Measurements from ENCODE around the gene THSD4. TPM values are rescaled to one million over a fixed set of nuclear protein-coding genes. Genes with fewer than 3 reads are reported as not detected.
A peak's percentile ranks its signal among the peaks of the same experiment; 100 is the strongest.

The THSD4 gene
- polyA plus RNA-seq, 2 of the 4 experiments (the other 2 are of a cell fraction): 15.8 to 40.7 TPM

DNA sequence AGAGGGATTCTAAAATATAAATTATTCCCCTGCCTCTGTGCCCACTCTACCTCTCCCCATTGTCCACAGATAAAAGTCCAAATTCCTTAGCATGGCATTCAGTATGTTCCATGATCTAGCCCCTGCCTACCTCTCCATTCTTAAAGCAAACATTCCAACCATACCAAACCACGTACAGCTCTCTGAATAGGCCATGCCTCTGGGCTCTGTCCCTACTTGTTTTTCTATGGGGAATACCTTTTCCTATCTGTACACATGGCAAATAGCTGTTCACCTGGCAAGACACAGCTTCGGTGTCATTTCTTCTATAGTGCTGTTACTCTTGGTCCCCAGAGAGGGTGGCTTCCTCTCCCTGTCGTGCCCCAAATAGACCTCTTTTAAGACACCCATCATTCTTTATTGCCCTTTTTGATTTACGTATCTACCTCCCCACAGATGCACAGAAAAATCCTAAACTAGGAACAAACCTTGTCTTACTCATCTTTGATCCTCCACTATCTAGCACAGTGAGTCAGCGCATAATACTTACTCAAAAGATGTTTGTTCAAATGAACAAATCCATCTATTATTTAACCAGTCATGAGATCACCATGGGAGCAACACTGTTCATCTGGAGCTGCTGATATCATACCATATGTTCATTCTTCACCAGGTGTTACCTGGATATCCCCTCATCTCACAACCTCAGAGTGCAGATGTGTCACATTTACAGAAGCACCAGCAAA lies 329.8 kb downstream of the THSD4 start (continued):
- TF ChIP-seq HMGXB4 (CRISPR knock-in tag; IDR thresholded peaks at IDR 0.05; ENCODE audit: borderline replicate concordance): no peak
- peak; percentile 31; the same call in 1 of the 2 replicates for TF ChIP-seq NFE2L2 (conservative IDR thresholded peaks at IDR 0.05; ENCODE audit: low read length)

- peak; percentile 42 to 81 for DNase-seq (ENCODE audit: low read depth in 1 of 2, low spot score in 1 of 2)
- FAIRE-seq: peak; percentile 7
- Histone ChIP-seq H3K9me3 (no peaks in the 10 kb centered on the region), H3K4me3 (no peak overlapping the region; the same call in 2 of the 3 replicates), H3K4me2 (peak overlapping the region; percentile 67), H3K27ac (peak overlapping the region; percentile 85), H3K4me1 (peaks cover 75% of the 10 kb centered on the region)
- WGBS (ENCODE audit: missing lambda C conversion rate): 12% methylated on average over 8 of the region's 8 CpGs
- peak in 1 of 2 experiments; percentile 25; a peak in 3 of 6 replicates for ATAC-seq
- CTCF ChIA-PET: interaction anchor here (0.7 to 1.5 kb wide), 15 partner anchors 9 to 353 kb away, joined by 3 to 13 read pairs (median 3); no protein-coding TSS in a partner anchor
- POLR2A ChIA-PET: interaction anchor here (1.0 kb wide), 1 partner anchor 305 kb away, joined by 3 read pairs; no protein-coding TSS in a partner anchor
- TF ChIP-seq RCOR1 (IDR thresholded peaks at IDR 0.05; ENCODE audit: low read depth, low read length) (no peak), FOXS1 (CRISPR knock-in tag; IDR thresholded peaks at IDR 0.05) (no peak), KDM1A (IDR thresholded peaks at IDR 0.05; ENCODE audit: low read depth) (no peak), FOSL2 (IDR thresholded peaks at IDR 0.05) (peak; percentile 62), FOSL2 (CRISPR knock-in tag; IDR thresholded peaks at IDR 0.05) (peak; percentile 80), NPAS2 (CRISPR knock-in tag; IDR thresholded peaks at IDR 0.05; ENCODE audit: borderline replicate concordance) (no peak), MAX (IDR thresholded peaks at IDR 0.05) (peak; percentile 89), JUNB (IDR thresholded peaks at IDR 0.05) (peak; percentile 63), JUN (IDR thresholded peaks at IDR 0.05) (peak; percentile 48 to 70; a peak in 4 of 5 replicates), HDAC2 (IDR thresholded peaks at IDR 0.05) (no peak), ZC3H11A (IDR thresholded peaks at IDR 0.05) (no peak), EHF (CRISPR knock-in tag; IDR thresholded peaks at IDR 0.05) (peak; percentile 60; the same call in 1 of the 2 replicates), ESRRA (IDR thresholded peaks at IDR 0.05; ENCODE audit: borderline replicate concordance, low read length) (no peak), TFCP2L1 (CRISPR knock-in tag; IDR thresholded peaks at IDR 0.05) (0 out of 2 replicates have a peak, but pooled peaks have one; percentile 40), ZNF302 (CRISPR knock-in tag; IDR thresholded peaks at IDR 0.05) (0 out of 2 replicates have a peak, but pooled peaks have one; percentile 5), POLR2A (IDR thresholded peaks at IDR 0.05; ENCODE audit: low read length) (no peak), NR3C1 (IDR thresholded peaks at IDR 0.05) (no peak), KDM5A (IDR thresholded peaks at IDR 0.05) (no peak), HES2 (IDR thresholded peaks at IDR 0.05) (no peak), GATA3 (IDR thresholded peaks at IDR 0.05; ENCODE audit: borderline replicate concordance) (peak; percentile 63; the same call in 1 of the 2 replicates), SMC3 (IDR thresholded peaks at IDR 0.05) (no peak), E2F6 (IDR thresholded peaks at IDR 0.05; ENCODE audit: borderline replicate concordance, low read depth) (peak; percentile 68; the same call in 1 of the 2 replicates), SREBF2 (IDR thresholded peaks at IDR 0.05) (no peak), PHF8 (IDR thresholded peaks at IDR 0.05; ENCODE audit: borderline replicate concordance, low read depth) (no peak), HOXB13 (CRISPR knock-in tag; IDR thresholded peaks at IDR 0.05; ENCODE audit: low read depth) (0 out of 2 replicates have a peak, but pooled peaks have one; percentile 47), EP300 (IDR thresholded peaks at IDR 0.05) (peak; percentile 41 to 53; a peak in 2 of 5 replicates), HOXB5 (CRISPR knock-in tag; IDR thresholded peaks at IDR 0.05) (no peak), MYC (IDR thresholded peaks at IDR 0.05; ENCODE audit: borderline replicate concordance, low read length) (no peak), NFE2L2 (conservative IDR thresholded peaks at IDR 0.05; ENCODE audit: low read length) (no peak), BHLHE40 (IDR thresholded peaks at IDR 0.05; ENCODE audit: low read depth, low read length) (no peak)
- TF ChIP-seq, protein P1, sequence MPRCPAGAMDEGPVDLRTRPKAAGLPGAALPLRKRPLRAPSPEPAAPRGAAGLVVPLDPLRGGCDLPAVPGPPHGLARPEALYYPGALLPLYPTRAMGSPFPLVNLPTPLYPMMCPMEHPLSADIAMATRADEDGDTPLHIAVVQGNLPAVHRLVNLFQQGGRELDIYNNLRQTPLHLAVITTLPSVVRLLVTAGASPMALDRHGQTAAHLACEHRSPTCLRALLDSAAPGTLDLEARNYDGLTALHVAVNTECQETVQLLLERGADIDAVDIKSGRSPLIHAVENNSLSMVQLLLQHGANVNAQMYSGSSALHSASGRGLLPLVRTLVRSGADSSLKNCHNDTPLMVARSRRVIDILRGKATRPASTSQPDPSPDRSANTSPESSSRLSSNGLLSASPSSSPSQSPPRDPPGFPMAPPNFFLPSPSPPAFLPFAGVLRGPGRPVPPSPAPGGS (IDR thresholded peaks at IDR 0.05): no peak
- TF ChIP-seq, protein P2, sequence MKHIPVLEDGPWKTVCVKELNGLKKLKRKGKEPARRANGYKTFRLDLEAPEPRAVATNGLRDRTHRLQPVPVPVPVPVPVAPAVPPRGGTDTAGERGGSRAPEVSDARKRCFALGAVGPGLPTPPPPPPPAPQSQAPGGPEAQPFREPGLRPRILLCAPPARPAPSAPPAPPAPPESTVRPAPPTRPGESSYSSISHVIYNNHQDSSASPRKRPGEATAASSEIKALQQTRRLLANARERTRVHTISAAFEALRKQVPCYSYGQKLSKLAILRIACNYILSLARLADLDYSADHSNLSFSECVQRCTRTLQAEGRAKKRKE (CRISPR knock-in tag; IDR thresholded peaks at IDR 0.05; ENCODE audit: low read depth): no peak
Observed at GRCh38 chr15:71447328-71448250, 332.3 kb downstream of the THSD4 start.

Data from A549 (cell line).